HG03064 (cell line): ENCODE data around the gene ZMYND11.
"Not testable (repeated sequence)": the region's sequence is repeated elsewhere in the genome, so short reads cannot be mapped to it uniquely, and the experiment has no call there.

Experiments used
- ATAC-seq: cut with Tn5 transposase; IDR thresholded peaks from one replicate; pipeline ENCODE4 v1.9.1; 2021; ENCODE audit warnings: low read depth; ENCODE audit not compliant: unreplicated experiment

ZMYND11 gene

DNA sequence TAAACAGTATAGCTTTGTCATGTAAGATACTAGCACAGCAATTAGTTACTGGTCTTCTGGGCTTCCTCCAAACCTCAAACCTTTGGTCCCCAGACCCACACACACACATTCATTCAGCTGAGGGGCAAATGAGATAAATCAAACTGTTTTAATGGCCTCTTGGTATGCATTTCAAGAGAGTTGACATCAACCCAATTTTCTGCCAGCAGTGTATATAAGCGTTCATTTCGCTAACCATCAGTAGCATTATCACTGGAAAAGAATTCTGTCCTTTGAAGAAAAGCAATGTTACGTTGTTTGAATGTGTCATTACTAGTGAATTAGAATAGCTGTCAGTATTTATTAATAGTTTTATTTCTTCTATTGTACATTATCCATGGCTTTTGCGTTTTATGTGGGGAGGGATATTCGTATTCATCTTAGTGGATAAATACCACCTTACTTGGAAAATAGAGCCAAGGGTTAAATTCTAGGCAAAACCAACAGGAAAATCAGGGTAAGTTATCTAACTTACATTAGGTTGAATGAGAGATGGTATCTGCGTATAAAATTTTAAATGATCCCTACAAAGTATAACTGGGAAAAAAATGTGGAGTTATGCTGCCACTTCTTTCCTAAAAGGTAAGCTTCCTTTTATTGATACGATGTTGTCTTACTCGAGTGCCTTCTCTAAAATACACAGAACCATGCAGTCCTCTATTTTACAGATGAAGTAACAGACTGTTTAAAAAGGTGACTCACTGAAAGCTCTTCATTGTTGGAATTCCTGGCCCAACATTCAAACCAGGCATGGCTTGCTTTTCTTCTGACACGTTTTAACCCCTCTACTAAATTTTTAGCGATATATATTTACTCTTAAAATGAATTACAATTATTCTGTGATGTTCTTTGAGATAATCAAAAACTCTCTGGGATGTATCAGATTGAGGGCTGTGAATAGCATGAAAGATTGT lies 2.0 kb upstream of the ZMYND11 start:
- ATAC-seq, result no peak

DNA sequence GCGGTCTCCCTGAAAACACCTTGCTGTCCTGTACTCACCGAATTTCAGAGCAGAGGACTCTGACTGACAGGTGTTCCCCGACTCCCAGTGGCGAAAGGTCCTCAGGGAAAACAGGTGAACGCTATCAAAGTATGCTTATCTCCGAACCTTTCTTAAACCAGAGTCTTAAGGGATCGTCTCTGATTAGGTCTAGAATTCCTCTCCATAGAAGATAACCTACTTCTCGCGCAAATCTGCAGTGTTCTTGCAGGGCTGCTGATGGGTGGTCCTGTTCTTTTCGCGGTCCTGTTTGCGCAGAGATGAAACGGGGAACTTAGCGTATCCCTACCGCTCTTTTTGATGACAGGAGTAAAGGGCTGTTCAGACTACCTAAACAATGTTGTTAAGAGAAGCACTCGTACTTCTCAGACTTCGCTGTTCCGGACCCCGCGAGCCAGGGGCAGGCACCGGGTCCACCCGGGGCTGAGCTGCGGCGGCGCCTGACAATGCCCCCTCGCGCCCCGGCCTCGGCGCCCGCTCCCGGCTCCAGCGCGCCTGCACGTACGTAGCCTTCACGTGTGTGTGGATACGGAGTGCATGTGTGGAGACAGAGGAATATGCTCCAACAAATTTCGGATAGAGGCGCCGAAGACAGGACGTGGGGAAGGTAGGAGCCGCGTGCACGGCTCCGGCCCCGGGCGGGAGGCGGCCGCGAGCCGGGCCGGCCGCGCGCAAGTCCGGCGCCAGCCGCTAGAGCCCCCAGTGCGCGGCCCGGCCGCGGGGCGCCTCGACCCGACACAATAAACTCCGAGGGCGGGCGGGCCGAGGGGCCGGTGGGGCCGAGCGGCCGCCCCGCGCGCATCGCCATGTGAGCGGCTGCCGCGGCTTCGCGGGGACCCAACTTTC lies 766 bp upstream of the ZMYND11 start:
- ATAC-seq, result peak; percentile 36

DNA sequence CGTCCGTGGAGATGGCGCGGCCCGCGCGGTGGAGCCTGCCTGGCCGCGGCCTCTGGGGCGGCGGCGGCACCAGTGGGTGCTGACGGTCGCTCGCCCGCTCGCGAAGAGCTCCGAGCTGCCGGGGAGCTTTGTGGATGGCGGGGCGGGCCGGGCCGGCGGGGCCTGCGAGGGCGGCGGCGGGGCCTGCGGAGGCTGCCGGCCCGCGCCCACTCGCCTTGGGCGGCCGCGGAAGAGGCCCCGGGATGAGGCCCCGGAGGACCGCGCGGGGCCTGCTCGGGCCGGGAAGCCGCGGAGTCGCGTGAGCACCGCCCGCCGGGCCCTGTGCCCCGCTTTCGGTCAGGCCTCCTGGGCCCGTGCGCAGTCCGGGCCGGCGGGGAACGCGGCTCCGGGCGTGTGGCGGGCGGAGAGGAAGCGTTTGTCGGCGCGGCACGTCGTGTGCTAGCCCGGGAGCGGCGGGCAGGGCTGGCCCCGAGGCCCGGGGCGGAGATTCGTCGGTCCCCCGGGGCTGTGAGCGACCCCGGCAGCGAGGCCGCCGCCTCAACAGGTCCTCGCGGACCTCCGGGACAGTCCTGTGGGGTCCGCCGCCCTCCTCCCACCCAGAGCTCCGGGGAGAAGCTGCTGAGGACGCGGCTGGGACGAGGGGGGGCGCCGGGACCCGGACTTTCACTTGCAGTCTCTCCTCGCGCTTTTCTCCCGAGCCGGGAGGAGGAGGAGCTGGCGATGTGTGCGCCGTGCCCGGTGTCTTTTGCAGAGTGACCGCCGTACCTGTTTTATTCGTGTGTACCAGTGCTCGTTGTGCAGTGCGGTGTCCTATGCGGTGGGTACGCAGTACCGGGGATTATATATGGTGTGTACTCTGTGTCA lies 578 bp downstream of the ZMYND11 start:
- peak; percentile 34 for ATAC-seq

DNA sequence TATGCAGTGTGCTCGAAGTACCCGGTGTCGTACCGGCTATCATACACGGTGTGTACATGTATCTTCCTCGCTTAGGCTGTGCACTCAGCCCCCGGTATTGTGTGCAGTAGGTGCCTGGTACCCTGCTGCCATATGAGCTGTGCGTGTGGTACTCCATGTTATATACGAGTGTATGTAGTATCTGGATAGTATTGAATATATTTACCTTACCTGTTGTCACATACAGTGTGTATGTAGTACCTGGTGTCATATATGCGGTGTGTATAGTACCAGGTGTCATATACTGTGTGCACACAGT lies 1.2 kb downstream of the ZMYND11 start:
- peak; percentile 23 for ATAC-seq

DNA sequence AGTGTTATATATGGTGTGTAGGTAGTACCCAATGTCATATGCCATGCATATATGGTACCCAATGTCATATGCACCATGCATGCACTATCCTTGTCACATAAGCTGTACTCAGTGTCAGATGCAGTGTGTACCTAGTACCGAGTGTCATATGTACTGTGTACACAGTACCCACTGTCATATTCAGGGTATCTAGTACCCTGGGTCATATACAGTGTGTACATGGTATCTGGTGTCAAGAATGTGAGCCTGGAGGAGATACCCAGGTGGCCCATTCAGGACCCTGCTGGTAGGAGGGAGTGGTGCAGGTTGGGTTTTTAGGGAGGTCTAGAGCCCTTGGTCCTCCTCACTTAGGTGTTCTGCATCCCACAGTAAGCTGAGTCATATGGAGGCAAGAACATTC lies 1.8 kb downstream of the ZMYND11 start:
- ATAC-seq, result no peak

DNA sequence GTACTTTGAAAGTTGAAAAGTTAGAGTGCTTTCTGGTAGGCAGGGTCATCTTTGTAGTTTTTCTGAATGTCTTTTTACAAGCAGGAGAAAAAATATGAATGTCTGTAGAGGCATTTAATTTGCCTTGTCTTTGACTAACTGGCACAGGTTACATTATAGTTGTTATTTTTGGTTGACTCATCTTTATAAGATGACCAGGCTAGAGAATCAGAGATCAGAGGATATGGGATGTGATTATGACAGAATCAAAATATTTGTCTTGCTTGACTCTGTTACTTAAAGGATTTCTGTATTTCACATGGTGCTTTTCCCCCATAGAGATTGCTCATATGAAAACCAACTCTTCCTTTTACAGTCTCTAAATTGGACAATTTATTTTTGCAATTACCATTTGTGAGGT lies 2.4 kb downstream of the ZMYND11 start:
- no peak for ATAC-seq

DNA sequence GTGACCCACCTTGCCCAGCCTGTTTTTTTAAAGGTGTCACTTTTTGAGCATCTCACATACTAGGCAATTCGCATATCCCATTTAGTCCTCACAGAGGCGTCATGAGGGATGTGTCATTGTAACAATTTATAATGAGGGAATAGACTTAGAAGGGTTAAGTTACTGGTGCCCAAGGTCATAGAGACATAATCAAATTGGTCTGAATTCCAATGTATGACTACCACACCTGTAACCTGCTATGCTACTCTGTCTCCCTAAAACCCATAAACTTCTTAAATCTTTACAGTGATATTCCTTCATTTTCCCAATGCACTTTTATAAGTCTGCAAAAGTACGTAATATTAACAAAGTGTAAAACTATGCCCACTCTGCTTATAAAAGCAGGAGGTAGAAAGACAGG lies 7.1 kb downstream of the ZMYND11 start:
- ATAC-seq, result no peak

DNA sequence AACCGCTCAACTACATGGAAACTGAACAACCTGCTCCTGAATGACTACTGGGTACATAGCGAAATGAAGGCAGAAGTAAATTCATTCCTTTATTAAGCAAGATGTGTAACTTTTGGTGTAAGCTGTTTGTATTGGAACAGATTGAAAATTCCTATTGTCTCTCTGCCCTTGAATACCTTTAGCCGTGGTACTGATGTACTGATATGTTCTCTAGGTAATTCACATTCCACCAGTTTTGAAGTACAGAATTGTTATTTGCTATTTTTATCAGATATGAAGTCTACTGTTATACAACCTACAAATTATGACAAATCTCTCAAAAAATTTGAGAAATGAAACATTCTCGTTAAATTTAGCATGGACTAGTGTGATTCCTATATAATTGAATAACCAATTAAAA lies 17.7 kb downstream of the ZMYND11 start:
- no peak for ATAC-seq

DNA sequence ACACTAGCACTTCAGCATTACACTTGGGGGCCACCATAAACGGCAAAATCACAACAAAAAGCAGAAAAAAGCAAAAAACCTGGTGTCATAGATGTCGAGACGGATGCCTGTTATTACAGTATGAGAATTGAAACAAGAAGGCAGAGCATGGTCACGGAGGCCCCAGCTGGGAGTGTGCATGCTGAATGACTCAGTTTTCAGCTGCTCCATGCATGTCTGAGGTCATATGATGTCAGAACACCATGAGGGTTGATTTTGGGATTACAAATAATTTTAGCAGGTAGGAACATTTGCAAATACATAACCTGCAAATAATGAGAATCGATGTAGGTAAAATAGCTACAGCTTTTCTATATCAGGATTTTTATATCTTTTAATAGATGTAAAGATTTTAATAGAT lies 19.1 kb downstream of the ZMYND11 start:
- no peak for ATAC-seq

DNA sequence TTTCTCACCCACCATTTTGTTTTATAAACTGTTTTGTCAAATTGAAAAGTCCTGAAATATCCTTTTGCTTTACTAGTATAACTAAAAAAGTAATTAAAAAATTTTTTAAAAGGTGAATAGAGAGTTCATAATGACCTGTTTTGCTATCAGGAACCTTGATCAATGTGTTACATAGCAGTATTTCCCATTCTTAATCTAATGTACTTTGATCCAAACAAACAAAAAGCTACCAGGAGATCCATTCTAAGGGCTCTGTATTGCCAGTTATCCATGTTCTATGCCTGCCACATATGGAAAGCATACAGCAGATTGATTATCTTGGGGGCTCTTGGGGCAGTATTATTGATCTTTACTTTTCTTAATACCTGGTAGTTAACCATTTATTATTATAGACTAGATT lies 32.1 kb downstream of the ZMYND11 start:
- no peak for ATAC-seq

DNA sequence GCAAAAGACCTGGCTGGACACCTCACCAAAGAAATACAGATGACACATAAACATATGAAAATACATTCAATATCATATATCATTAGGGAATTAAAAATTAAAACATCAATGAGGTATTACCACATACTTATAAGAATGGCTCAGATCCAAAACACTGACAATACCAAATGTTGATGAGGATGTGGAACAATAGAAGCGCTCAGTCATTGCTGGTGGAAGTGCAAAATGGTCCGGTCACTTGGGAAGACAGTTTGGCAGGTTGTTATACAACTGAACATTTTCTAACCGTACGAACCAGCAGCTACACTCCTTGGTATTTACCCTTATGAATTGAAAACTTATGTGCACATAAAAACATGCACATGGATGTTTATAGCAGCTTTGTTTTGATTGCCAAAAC lies 38.5 kb downstream of the ZMYND11 start:
- no peak for ATAC-seq

DNA sequence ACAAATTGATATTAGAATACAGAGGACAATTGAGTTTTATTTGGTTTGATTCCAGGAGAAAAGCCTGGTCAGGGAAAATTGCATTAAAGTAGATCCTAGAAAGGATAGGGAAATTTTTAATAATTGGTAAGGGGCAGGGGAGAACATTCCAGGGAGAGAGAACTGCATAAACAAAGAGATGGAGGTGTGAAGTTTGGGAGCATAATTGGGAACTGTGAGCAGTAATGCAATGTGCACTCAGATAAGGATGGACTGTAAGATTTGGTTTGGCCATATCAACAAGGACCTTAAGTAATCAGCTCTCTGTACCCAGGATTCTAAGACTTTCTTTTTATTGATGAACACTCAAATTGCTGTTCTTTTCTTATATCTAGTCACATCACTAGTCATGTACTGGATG lies 41.4 kb downstream of the ZMYND11 start:
- ATAC-seq, result no peak

DNA sequence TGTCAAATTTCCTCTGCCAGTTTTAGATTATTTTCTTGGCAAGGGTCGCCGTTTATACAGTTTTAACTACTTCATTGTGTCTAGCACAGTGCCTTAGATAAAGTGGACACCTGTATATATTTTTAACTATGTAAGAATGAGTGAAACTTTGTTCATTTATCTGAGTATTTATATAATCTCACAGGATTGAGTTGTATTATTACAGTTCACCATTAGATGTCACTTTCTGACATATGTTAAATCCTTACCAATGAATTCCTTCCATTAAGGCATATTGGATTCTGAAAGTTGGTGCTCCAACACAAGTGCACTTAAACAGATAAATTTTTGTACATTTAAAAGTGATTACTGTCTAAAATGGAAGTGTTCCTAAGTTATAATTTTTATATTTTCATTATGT lies 43.0 kb downstream of the ZMYND11 start:
- no peak for ATAC-seq

DNA sequence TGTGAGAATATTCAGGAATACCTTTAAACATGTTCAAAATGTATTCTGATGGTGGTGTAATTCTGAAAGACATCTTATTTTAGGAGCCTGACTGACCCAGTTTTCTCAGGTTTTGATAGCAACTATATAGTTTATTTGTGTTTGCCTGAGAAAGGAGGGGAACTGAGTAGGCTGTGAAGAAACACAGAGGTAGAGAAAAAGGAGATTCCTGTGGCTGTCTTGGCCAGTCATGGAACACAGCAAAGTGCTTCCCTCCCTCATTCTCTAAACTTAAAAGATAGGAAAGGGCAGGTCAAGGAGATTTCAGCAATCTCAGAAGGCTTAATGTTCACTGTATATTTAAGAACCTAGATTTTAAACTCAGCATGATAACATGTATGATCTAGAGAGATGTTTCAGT lies 43.5 kb downstream of the ZMYND11 start:
- ATAC-seq, result no peak

DNA sequence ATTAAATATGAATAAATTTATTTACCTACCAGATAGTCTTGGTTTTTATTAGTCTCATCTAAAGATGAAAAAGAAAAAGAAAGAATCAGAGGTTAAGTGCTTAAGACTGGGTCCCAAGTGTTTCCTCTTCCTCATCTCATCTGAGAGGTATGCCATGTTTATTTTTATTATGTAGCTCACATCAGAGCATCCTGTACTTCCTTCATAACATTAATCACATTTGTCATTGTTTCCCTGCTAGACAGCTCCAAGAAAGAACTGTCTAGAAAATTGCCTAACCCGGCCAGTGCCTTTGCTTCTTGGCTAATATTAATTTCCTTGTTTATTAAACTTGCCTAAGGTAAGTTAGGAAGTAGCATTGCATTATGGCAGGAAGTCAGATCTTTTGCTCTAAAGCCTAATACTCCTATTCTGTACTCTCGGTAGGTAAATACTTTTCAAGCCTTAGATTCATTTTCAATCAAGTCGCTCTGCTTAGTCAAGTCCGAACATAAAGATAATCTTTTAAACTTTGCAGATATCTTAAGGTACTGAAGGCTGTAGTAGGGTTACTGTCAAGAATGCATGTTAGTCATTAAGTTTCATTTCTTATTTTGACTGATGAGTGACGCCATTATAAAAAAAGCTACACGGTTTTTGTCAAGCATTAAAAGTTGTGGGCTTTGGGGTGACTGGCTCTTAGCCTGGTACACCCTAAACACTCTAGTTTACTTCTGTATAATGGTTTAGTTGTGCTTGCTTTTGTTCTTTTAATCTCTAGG lies 47.4 kb downstream of the ZMYND11 start:
- no peak for ATAC-seq

DNA sequence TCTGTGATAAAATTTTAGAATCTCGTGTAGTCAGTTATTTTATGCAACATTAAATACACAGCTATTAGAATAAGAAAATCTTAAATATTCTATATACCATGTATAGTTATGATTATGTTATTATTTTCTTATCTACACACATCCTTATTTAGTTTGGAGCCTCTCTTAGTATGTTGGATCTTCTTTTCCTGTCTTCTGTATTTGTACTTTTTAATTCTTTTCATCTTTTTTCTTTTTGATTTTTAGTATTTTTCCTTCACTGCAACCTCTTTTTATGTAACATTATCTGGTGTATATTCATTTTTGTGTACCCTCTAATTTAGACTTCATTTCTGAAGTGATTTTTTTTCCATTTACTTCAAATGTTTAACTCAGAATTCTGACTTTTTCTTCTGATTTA lies 48.9 kb downstream of the ZMYND11 start:
- ATAC-seq, result no peak

DNA sequence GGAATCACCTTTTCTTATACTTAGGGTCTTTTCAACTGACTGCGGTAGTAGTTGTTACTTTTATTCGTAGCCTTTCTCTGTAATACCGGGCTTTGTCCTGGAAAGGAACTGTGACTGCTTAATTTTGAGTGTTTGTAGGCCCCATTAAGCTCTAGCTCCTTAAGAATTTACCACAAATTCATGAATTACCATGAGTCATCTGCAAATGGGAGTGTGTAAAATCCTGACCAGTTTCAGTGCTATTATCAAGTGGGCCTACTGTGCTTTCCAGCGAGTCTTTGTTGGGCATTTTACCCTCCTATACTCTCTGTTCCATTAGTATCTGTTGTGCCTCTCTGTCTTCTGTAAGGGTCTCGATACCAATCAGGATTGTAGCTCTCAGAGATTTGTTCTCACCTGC lies 49.7 kb downstream of the ZMYND11 start:
- no peak for ATAC-seq

DNA sequence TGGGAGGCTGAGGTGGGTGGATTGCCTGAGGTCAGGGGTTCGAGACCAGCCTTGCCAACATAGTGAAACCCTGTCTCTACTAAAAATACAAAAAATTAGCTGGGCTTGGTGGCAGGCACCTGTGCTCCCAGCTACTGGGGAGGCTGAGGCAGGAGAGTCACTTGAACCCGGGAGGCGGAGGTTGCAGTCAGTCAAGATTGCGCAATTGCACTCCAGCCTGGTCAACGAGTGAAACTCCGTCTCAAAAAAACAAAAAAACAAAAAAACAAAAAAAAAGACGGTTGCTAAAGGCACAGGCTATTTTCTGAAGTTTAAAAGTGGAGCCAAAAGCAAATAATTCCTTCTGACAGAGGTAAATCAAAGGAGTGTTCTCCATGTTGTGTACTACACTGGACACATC lies 50.3 kb downstream of the ZMYND11 start:
- not testable (repeated sequence) for ATAC-seq

DNA sequence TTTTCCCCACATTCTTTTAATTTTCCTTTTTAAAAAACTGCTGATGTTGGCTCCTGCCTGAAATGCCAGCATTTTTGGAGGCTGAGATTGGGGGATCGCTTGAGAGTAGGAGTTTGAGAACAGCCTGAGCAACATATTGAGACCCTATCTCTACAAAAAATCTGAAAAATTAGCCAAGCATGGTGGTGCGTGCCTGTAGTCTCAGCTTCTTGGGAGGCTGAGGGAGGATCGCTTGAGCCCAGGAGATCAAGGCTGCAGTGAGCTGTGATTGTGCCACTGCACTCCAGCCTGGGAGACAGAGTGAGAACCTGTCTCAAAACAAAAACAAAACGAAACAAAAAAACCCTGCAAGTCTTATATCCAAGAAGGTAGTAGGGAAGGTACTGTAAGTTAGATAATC lies 51.7 kb downstream of the ZMYND11 start:
- no peak for ATAC-seq

DNA sequence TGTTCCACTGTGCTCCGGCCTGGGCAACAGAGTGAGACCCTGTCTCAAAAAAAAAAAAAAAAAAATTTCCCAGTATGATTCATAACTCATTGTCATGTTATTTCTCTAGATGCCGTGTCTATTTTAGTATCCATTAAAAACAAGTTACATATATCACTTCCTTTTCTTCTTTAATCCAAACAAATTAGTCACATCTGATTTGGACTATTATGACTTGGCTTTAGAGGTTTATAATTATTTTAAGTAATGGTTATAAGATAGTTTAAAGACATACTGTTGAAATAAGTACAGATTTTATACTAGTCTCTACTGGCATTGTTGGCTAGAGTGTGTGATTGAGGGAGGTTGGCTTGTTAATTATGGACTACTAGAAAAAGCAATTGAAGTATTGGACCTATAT lies 53.3 kb downstream of the ZMYND11 start:
- ATAC-seq, result no peak
